WTC11 (cell line): ENCODE results near the gene MACROH2A2.

Source experiments
- ELF4 ChIP-seq: sonication (generic); formaldehyde crosslinking; IDR thresholded peaks from 2 replicates; pipeline ENCODE4 v1.8.1; 2022; ENCODE audit warnings: low read depth, mild to moderate bottlenecking, moderate library complexity, missing genetic modification reagents
- ETV6 ChIP-seq: sonication (generic); formaldehyde crosslinking; IDR thresholded peaks from 2 replicates; pipeline ENCODE4 v1.8.1; 2022; ENCODE audit warnings: mild to moderate bottlenecking, missing genetic modification reagents
- GABPB1 ChIP-seq: sonication (generic); formaldehyde crosslinking; IDR thresholded peaks from 2 replicates; pipeline ENCODE4 v1.8.1; 2023; ENCODE audit warnings: mild to moderate bottlenecking, missing genetic modification reagents
- SP1 ChIP-seq: sonication (generic); formaldehyde crosslinking; conservative IDR thresholded peaks from 2 replicates; pipeline ENCODE4 v1.8.1; 2022; ENCODE audit warnings: missing genetic modification reagents
- TF ChIP-seq, protein P1 (sequence below): fragments of 200-600 bp; IDR thresholded peaks from 2 replicates; pipeline ENCODE4 v1.8.0; 2022; ENCODE audit warnings: antibody characterized with exemption
- TF ChIP-seq, protein P2 (sequence below): sonication (generic); formaldehyde crosslinking; IDR thresholded peaks from 2 replicates; pipeline ENCODE4 v1.8.1; 2022; ENCODE audit warnings: low read depth, missing genetic modification reagents, borderline replicate concordance
- TF ChIP-seq, protein P3 (sequence below): sonication (generic); formaldehyde crosslinking; conservative IDR thresholded peaks from 2 replicates; pipeline ENCODE4 v1.8.1; 2023; ENCODE audit warnings: mild to moderate bottlenecking, low read depth, missing genetic modification reagents, moderate library complexity
- TF ChIP-seq, protein P4 (sequence below): sonication (generic); formaldehyde crosslinking; IDR thresholded peaks from 2 replicates; pipeline ENCODE4 v1.8.0; 2022; ENCODE audit warnings: mild to moderate bottlenecking, missing genetic modification reagents
- TF ChIP-seq, protein P5 (sequence below): sonication (generic); formaldehyde crosslinking; IDR thresholded peaks from 2 replicates; pipeline ENCODE4 v1.8.1; 2023; ENCODE audit warnings: mild to moderate bottlenecking, missing genetic modification reagents

DNA sequence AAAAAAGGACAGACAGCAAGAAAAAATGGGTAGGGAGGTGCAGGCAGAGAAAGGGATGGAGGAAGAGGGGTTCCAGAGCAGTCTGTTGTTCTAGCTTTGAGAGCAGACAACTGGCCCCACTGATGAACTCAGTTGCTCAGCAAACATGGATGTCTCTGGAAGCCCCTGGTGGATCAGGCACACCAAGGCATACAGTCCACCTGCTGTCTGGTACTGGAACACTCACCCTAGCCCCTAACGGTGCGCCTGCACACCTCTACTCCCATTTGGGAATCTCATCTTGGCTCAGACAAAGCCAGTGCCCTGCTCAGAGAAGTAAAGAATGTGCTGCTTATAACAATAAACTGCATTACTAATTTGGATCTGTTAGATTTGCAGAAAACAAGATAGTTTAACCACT lies 7.7 kb downstream of the MACROH2A2 start:
- TF ChIP-seq, protein P1, sequence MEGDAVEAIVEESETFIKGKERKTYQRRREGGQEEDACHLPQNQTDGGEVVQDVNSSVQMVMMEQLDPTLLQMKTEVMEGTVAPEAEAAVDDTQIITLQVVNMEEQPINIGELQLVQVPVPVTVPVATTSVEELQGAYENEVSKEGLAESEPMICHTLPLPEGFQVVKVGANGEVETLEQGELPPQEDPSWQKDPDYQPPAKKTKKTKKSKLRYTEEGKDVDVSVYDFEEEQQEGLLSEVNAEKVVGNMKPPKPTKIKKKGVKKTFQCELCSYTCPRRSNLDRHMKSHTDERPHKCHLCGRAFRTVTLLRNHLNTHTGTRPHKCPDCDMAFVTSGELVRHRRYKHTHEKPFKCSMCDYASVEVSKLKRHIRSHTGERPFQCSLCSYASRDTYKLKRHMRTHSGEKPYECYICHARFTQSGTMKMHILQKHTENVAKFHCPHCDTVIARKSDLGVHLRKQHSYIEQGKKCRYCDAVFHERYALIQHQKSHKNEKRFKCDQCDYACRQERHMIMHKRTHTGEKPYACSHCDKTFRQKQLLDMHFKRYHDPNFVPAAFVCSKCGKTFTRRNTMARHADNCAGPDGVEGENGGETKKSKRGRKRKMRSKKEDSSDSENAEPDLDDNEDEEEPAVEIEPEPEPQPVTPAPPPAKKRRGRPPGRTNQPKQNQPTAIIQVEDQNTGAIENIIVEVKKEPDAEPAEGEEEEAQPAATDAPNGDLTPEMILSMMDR, result no peak
- TF ChIP-seq, protein P2, sequence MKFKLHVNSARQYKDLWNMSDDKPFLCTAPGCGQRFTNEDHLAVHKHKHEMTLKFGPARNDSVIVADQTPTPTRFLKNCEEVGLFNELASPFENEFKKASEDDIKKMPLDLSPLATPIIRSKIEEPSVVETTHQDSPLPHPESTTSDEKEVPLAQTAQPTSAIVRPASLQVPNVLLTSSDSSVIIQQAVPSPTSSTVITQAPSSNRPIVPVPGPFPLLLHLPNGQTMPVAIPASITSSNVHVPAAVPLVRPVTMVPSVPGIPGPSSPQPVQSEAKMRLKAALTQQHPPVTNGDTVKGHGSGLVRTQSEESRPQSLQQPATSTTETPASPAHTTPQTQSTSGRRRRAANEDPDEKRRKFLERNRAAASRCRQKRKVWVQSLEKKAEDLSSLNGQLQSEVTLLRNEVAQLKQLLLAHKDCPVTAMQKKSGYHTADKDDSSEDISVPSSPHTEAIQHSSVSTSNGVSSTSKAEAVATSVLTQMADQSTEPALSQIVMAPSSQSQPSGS, result no peak
- TF ChIP-seq ETV6 (CRISPR knock-in tag) (no peak), SP1 (no peak), ELF4 (CRISPR knock-in tag) (no peak), GABPB1 (CRISPR knock-in tag) (no peak)
- TF ChIP-seq, protein P3, sequence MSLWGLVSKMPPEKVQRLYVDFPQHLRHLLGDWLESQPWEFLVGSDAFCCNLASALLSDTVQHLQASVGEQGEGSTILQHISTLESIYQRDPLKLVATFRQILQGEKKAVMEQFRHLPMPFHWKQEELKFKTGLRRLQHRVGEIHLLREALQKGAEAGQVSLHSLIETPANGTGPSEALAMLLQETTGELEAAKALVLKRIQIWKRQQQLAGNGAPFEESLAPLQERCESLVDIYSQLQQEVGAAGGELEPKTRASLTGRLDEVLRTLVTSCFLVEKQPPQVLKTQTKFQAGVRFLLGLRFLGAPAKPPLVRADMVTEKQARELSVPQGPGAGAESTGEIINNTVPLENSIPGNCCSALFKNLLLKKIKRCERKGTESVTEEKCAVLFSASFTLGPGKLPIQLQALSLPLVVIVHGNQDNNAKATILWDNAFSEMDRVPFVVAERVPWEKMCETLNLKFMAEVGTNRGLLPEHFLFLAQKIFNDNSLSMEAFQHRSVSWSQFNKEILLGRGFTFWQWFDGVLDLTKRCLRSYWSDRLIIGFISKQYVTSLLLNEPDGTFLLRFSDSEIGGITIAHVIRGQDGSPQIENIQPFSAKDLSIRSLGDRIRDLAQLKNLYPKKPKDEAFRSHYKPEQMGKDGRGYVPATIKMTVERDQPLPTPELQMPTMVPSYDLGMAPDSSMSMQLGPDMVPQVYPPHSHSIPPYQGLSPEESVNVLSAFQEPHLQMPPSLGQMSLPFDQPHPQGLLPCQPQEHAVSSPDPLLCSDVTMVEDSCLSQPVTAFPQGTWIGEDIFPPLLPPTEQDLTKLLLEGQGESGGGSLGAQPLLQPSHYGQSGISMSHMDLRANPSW (CRISPR knock-in tag), result no peak
- TF ChIP-seq, protein P4, sequence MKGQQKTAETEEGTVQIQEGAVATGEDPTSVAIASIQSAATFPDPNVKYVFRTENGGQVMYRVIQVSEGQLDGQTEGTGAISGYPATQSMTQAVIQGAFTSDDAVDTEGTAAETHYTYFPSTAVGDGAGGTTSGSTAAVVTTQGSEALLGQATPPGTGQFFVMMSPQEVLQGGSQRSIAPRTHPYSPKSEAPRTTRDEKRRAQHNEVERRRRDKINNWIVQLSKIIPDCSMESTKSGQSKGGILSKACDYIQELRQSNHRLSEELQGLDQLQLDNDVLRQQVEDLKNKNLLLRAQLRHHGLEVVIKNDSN (CRISPR knock-in tag), result no peak
- TF ChIP-seq, protein P5, sequence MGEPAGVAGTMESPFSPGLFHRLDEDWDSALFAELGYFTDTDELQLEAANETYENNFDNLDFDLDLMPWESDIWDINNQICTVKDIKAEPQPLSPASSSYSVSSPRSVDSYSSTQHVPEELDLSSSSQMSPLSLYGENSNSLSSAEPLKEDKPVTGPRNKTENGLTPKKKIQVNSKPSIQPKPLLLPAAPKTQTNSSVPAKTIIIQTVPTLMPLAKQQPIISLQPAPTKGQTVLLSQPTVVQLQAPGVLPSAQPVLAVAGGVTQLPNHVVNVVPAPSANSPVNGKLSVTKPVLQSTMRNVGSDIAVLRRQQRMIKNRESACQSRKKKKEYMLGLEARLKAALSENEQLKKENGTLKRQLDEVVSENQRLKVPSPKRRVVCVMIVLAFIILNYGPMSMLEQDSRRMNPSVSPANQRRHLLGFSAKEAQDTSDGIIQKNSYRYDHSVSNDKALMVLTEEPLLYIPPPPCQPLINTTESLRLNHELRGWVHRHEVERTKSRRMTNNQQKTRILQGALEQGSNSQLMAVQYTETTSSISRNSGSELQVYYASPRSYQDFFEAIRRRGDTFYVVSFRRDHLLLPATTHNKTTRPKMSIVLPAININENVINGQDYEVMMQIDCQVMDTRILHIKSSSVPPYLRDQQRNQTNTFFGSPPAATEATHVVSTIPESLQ (CRISPR knock-in tag), result no peak
